ENCODE data around the gene COBL. TPM values are rescaled to one million over a fixed set of nuclear protein-coding genes. Genes with fewer than 3 reads are reported as not detected.

Gene COBL
- total RNA-seq, 1 donor from 2014 or later = not detected

GRCh38 chr7:51118628-51119027 lies 198.0 kb downstream of the COBL start:
- Mint-ChIP-seq H3K9me3 (ENCODE audit: unreplicated experiment) (peaks cover 13% of the 10 kb centered on the region), H3K4me3 (ENCODE audit: unreplicated experiment) (no peak overlapping the region), H3K4me1 (ENCODE audit: unreplicated experiment) (peaks cover 11% of the 10 kb centered on the region), H3K36me3 (ENCODE audit: unreplicated experiment) (no peaks in the 10 kb centered on the region), H3K27ac (ENCODE audit: unreplicated experiment) (no peak overlapping the region), H3K27me3 (ENCODE audit: unreplicated experiment) (no peaks in the 10 kb centered on the region)
- DNase-seq (ENCODE audit: extremely low spot score, unreplicated experiment) = peak; percentile 54
- TF ChIP-seq CTCF (IDR thresholded peaks at IDR 0.05) = no peak

GRCh38 chr7:51114501-51114900 lies 202.1 kb downstream of the COBL start:
- Mint-ChIP-seq H3K27me3 (ENCODE audit: unreplicated experiment) (peaks cover 2% of the 10 kb centered on the region), H3K4me1 (ENCODE audit: unreplicated experiment) (no peaks in the 10 kb centered on the region), H3K27ac (ENCODE audit: unreplicated experiment) (no peak overlapping the region)

GRCh38 chr7:51113962-51114361 lies 202.6 kb downstream of the COBL start:
- H3K27me3 Mint-ChIP-seq (ENCODE audit: unreplicated experiment) = peaks cover 8% of the 10 kb centered on the region
- H3K27ac Mint-ChIP-seq (ENCODE audit: unreplicated experiment) = no peak overlapping the region
- peak; percentile 72 for DNase-seq (ENCODE audit: extremely low spot score, unreplicated experiment)
- H3K4me3 Mint-ChIP-seq (ENCODE audit: unreplicated experiment) = no peak overlapping the region
- no peaks in the 10 kb centered on the region for H3K36me3 Mint-ChIP-seq (ENCODE audit: unreplicated experiment)
- TF ChIP-seq CTCF (IDR thresholded peaks at IDR 0.05) = no peak
- H3K9me3 Mint-ChIP-seq (ENCODE audit: unreplicated experiment) = peaks cover 13% of the 10 kb centered on the region
- no peaks in the 10 kb centered on the region for H3K4me1 Mint-ChIP-seq (ENCODE audit: unreplicated experiment)

More at GRCh38 chr7:51114501-51114900, 202.1 kb downstream of the COBL start:
- Mint-ChIP-seq H3K36me3 (ENCODE audit: unreplicated experiment) (no peaks in the 10 kb centered on the region), H3K9me3 (ENCODE audit: unreplicated experiment) (peaks cover 13% of the 10 kb centered on the region), H3K4me3 (ENCODE audit: unreplicated experiment) (no peak overlapping the region)
- TF ChIP-seq CTCF (IDR thresholded peaks at IDR 0.05) = no peak
- no peak for DNase-seq (ENCODE audit: extremely low spot score, unreplicated experiment)

GRCh38 chr7:51113560-51113959 lies 203.0 kb downstream of the COBL start:
- TF ChIP-seq CTCF (IDR thresholded peaks at IDR 0.05) = no peak
- H3K36me3 Mint-ChIP-seq (ENCODE audit: unreplicated experiment) = no peaks in the 10 kb centered on the region
- no peak overlapping the region for H3K27ac Mint-ChIP-seq (ENCODE audit: unreplicated experiment)
- H3K27me3 Mint-ChIP-seq (ENCODE audit: unreplicated experiment) = peaks cover 9% of the 10 kb centered on the region
- H3K9me3 Mint-ChIP-seq (ENCODE audit: unreplicated experiment) = peaks cover 13% of the 10 kb centered on the region
- H3K4me3 Mint-ChIP-seq (ENCODE audit: unreplicated experiment) = no peak overlapping the region
- DNase-seq (ENCODE audit: extremely low spot score, unreplicated experiment) = no peak
- no peaks in the 10 kb centered on the region for H3K4me1 Mint-ChIP-seq (ENCODE audit: unreplicated experiment)

GRCh38 chr7:51111241-51111940 lies 205.2 kb downstream of the COBL start:
- H3K36me3 Mint-ChIP-seq (ENCODE audit: unreplicated experiment) = no peaks in the 10 kb centered on the region
- H3K27me3 Mint-ChIP-seq (ENCODE audit: unreplicated experiment) = peaks cover 15% of the 10 kb centered on the region
- no peak overlapping the region for H3K4me3 Mint-ChIP-seq (ENCODE audit: unreplicated experiment)
- H3K9me3 Mint-ChIP-seq (ENCODE audit: unreplicated experiment) = peaks cover 13% of the 10 kb centered on the region
- no peak for TF ChIP-seq CTCF (IDR thresholded peaks at IDR 0.05)
- DNase-seq (ENCODE audit: extremely low spot score, unreplicated experiment) = peak; percentile 44
- peaks cover 3% of the 10 kb centered on the region for H3K4me1 Mint-ChIP-seq (ENCODE audit: unreplicated experiment)
- no peak overlapping the region for H3K27ac Mint-ChIP-seq (ENCODE audit: unreplicated experiment)

Measured in osteocyte (in vitro differentiated cells).